PFSK-1 (cell line): ENCODE results near the gene TDRD3.

Source experiments
- POLR2AphosphoS5 ChIP-seq: IDR thresholded peaks from 2 replicates; pipeline ENCODE4 v1.6.1; 2012; ENCODE audit warnings: low read depth, mild to moderate bottlenecking, control low read depth, low read length, moderate library complexity
- TAF1 ChIP-seq: IDR thresholded peaks from 2 replicates; pipeline ENCODE4 v1.6.1; 2012; ENCODE audit warnings: low read length, control low read depth, borderline replicate concordance; ENCODE audit not compliant: insufficient read depth
- TF ChIP-seq, protein P1 (sequence below), 2 experiments: IDR thresholded peaks; 2 replicates each; pipeline versions ENCODE4 v1.6.1 to v1.8.0; 2011 to 2012; ENCODE audit warnings: low read depth in 2 of 2, low read length in 2 of 2, control low read depth in 1 of 2, inconsistent platforms in 1 of 2, mild to moderate bottlenecking in 1 of 2, moderate library complexity in 1 of 2; ENCODE audit not compliant: insufficient read depth in 1 of 2

GRCh38 chr13:60352644-60353043 is 44.4 kb upstream of the TDRD3 start:
- TF ChIP-seq TAF1 (no peak), POLR2AphosphoS5 (no peak)
- TF ChIP-seq, protein P1, sequence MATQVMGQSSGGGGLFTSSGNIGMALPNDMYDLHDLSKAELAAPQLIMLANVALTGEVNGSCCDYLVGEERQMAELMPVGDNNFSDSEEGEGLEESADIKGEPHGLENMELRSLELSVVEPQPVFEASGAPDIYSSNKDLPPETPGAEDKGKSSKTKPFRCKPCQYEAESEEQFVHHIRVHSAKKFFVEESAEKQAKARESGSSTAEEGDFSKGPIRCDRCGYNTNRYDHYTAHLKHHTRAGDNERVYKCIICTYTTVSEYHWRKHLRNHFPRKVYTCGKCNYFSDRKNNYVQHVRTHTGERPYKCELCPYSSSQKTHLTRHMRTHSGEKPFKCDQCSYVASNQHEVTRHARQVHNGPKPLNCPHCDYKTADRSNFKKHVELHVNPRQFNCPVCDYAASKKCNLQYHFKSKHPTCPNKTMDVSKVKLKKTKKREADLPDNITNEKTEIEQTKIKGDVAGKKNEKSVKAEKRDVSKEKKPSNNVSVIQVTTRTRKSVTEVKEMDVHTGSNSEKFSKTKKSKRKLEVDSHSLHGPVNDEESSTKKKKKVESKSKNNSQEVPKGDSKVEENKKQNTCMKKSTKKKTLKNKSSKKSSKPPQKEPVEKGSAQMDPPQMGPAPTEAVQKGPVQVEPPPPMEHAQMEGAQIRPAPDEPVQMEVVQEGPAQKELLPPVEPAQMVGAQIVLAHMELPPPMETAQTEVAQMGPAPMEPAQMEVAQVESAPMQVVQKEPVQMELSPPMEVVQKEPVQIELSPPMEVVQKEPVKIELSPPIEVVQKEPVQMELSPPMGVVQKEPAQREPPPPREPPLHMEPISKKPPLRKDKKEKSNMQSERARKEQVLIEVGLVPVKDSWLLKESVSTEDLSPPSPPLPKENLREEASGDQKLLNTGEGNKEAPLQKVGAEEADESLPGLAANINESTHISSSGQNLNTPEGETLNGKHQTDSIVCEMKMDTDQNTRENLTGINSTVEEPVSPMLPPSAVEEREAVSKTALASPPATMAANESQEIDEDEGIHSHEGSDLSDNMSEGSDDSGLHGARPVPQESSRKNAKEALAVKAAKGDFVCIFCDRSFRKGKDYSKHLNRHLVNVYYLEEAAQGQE (IDR thresholded peaks at IDR 0.05; ENCODE audit: insufficient read depth in 1 of 2, low read depth in 2 of 2, low read length in 2 of 2): no peak
